Astrocyte of the cerebellum (primary cell): ENCODE results near the gene SMARCA4.

ENCODE experiments used
- DNase-seq: peaks from one replicate; pipeline ENCODE4 v3.0.0-alpha.2; 2011; ENCODE audit warnings: low read depth
- H3K4me3 ChIP-seq: 2 replicates; pipeline ENCODE4 v1.5.1; 2011; ENCODE audit warnings: mild to moderate bottlenecking, low read depth, low read length, moderate library complexity
- CTCF ChIP-seq: IDR thresholded peaks from 2 replicates; pipeline ENCODE4 v1.5.1; 2012; ENCODE audit warnings: low read length, low read depth, moderate library complexity, mild to moderate bottlenecking; ENCODE audit errors: missing control alignments
- in situ Hi-C: cut with HindIII; loops from 2 replicates; pipeline ENCODE4 v1.10.0; 2017; ENCODE audit warnings: low sequenced_read_pairs

SMARCA4 gene

DNA sequence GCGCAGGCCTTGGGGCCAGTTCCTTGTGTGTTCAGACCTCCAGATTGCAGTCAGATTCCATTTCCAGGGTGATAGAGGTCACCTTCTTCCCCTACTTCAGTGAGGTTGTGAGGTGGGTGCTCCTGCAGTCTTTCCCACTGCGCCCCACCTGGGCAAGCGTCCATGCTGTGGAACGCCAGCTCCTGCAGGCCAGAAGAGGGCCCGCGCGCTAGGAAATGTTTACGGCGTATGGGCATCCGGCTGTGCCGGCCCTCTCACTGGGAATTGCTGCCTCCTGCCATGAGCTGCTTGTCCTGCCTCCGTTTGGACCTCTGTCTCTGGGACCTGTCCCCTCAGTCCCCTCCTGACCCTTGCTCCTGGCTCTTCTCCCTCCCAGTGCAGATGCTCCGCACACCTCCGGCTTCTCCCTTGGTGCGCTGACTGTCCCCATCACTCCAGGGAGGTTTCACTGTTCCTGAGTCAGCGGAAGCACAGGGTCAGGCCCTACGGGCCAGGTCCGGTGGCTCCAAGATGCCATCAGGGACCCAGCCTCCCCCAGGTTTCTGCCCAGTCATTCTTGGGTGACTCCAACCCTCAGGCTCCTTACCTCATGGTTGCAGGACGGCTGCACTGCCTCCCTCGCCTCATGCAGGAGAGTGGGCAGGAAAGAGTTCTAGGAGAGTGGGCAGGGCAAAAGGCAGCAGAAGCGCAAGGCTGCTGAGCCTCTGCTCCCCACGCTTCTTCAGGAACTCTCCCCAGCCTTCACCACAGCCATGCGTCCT lies 56.6 kb downstream of the SMARCA4 start:
- DNase-seq: no peak
- H3K4me3 ChIP-seq: no peak overlapping the region
- no peak for TF ChIP-seq CTCF
- in situ Hi-C loops: no loop called here

- no peak for TF ChIP-seq CTCF
- no peak for DNase-seq
- H3K4me3 ChIP-seq: no peak overlapping the region
- in situ Hi-C loops: no loop called here
Measured at GRCh38 chr19:11018179-11018578, 57.3 kb downstream of the SMARCA4 start.

GRCh38 chr19:11018763-11019162 lies 57.9 kb downstream of the SMARCA4 start:
- TF ChIP-seq CTCF: no peak
- no peak for DNase-seq
- in situ Hi-C loops: no loop called here
- H3K4me3 ChIP-seq: no peak overlapping the region

DNA sequence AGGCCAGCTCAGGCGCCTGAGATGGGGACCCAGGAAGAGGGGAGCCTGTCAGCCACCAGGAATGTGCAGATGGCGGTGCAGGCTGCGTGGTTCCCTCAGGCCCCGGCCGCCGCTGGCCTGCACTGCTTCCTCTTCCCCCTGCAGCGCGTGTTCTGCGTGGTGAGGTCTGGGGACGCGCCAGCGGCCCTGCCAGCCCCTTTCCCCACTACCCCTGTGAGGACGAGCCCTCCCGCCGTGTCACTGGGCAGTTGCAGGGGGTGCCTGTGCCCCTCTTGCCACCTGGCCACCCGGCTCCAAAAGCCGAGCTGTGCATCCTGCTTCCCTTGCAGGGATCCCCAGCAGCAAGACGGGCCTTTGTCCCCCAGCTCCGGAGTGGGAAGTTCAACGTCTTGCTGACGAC lies 58.4 kb downstream of the SMARCA4 start:
- no peak overlapping the region for H3K4me3 ChIP-seq
- TF ChIP-seq CTCF: no peak
- in situ Hi-C loops: no loop called here
- DNase-seq: no peak

GRCh38 chr19:11019824-11020223 lies 59.0 kb downstream of the SMARCA4 start:
- no peak for TF ChIP-seq CTCF
- no peak for DNase-seq
- no peak overlapping the region for H3K4me3 ChIP-seq
- in situ Hi-C loops: loop anchor here (10.0 kb wide), 2 partner anchors 55 to 125 kb away; partner anchors contain the start of gene SMARCA4

- no peak for DNase-seq
- in situ Hi-C loops: loop anchor here (10.0 kb wide), 2 partner anchors 56 to 126 kb away; partner anchors contain the start of gene SMARCA4
- no peak for TF ChIP-seq CTCF
- H3K4me3 ChIP-seq: no peak overlapping the region
Measured at GRCh38 chr19:11020423-11020822, 59.6 kb downstream of the SMARCA4 start.
